H9 (cell line): ENCODE data around the gene ADGRD1. TPM values are rescaled to one million over a fixed set of nuclear protein-coding genes. Genes with fewer than 3 reads are reported as not detected.

Experiments
- DNase-seq: peaks from one replicate; pipeline ENCODE4 v3.0.0-alpha.2; 2017
- H2AFZ ChIP-seq: one replicate; pipeline ENCODE4 v1.6.1; 2013; ENCODE audit warnings: mild to moderate bottlenecking, low read length, control low read depth, moderate library complexity
- H2AK5ac ChIP-seq: 2 replicates; pipeline ENCODE4 v1.6.1; 2013; ENCODE audit warnings: low read length, control low read depth, mixed read lengths; ENCODE audit not compliant: insufficient read length
- H2BK120ac ChIP-seq: one replicate; pipeline ENCODE4 v1.6.1; 2013; ENCODE audit warnings: low read depth, mild to moderate bottlenecking, low read length, control low read depth, inconsistent platforms; ENCODE audit not compliant: poor library complexity, severe bottlenecking
- H2BK12ac ChIP-seq: 2 replicates; pipeline ENCODE4 v1.6.1; 2013; ENCODE audit warnings: low read length, control low read depth, mixed read lengths, low read depth; ENCODE audit not compliant: insufficient read length
- H2BK15ac ChIP-seq: 2 replicates; pipeline ENCODE4 v1.6.1; 2013; ENCODE audit warnings: low read depth, low read length, control low read depth
- H2BK20ac ChIP-seq: one replicate; pipeline ENCODE4 v1.6.1; 2013; ENCODE audit warnings: low read depth, mild to moderate bottlenecking, low read length, control low read depth, inconsistent platforms; ENCODE audit not compliant: poor library complexity, severe bottlenecking
- H2BK5ac ChIP-seq: 2 replicates; pipeline ENCODE4 v1.6.1; 2013; ENCODE audit warnings: low read length, control low read depth, mixed read lengths; ENCODE audit not compliant: insufficient read length
- H3K14ac ChIP-seq: 2 replicates; pipeline ENCODE4 v1.6.1; 2013; ENCODE audit warnings: low read length, control low read depth; ENCODE audit not compliant: insufficient read depth
- H3K18ac ChIP-seq: 2 replicates; pipeline ENCODE4 v1.6.1; 2013; ENCODE audit warnings: low read depth, mild to moderate bottlenecking, mixed read lengths, low read length, control low read depth; ENCODE audit not compliant: insufficient read length
- H3K23ac ChIP-seq: 2 replicates; pipeline ENCODE4 v1.6.1; 2013; ENCODE audit warnings: low read length, control low read depth, mixed read lengths, low read depth; ENCODE audit not compliant: insufficient read length
- H3K23me2 ChIP-seq: 2 replicates; pipeline ENCODE4 v1.6.1; 2013; ENCODE audit warnings: low read depth, mild to moderate bottlenecking, mixed read lengths, low read length, control low read depth; ENCODE audit not compliant: insufficient read length, poor library complexity, severe bottlenecking
- H3K27ac ChIP-seq: 2 replicates; pipeline ENCODE4 v1.5.1; 2013; ENCODE audit warnings: low read length, control low read depth, mixed read lengths, low read depth; ENCODE audit not compliant: insufficient read length
- H3K27me3 ChIP-seq: 2 replicates; pipeline ENCODE4 v1.6.1; 2013; ENCODE audit warnings: low read length, control low read depth, inconsistent platforms; ENCODE audit not compliant: insufficient read depth
- H3K4ac ChIP-seq: 2 replicates; pipeline ENCODE4 v1.6.1; 2013; ENCODE audit warnings: low read depth, mild to moderate bottlenecking, control low read depth, inconsistent platforms, low read length, moderate library complexity
- H3K4me1 ChIP-seq: 2 replicates; pipeline ENCODE4 v1.6.1; 2013; ENCODE audit warnings: low read length, control low read depth, inconsistent platforms; ENCODE audit not compliant: insufficient read depth
- H3K4me2 ChIP-seq: 2 replicates; pipeline ENCODE4 v1.6.1; 2013; ENCODE audit warnings: low read length, control low read depth, mixed read lengths; ENCODE audit not compliant: insufficient read length, insufficient read depth
- H3K56ac ChIP-seq: 2 replicates; pipeline ENCODE4 v1.6.1; 2013; ENCODE audit warnings: low read depth, mild to moderate bottlenecking, mixed read lengths, low read length, control low read depth; ENCODE audit not compliant: insufficient read length
- H3K79me1 ChIP-seq: 2 replicates; pipeline ENCODE4 v1.6.1; 2013; ENCODE audit warnings: low read depth, mild to moderate bottlenecking, moderate library complexity, low read length, control low read depth, inconsistent platforms; ENCODE audit not compliant: insufficient read depth, poor library complexity, severe bottlenecking
- H3K79me2 ChIP-seq: 2 replicates; pipeline ENCODE4 v1.6.1; 2013; ENCODE audit warnings: low read length, control low read depth, inconsistent platforms; ENCODE audit not compliant: insufficient read depth
- H3K9ac ChIP-seq: 2 replicates; pipeline ENCODE4 v1.6.1; 2013; ENCODE audit warnings: low read length, control low read depth, mixed read lengths; ENCODE audit not compliant: insufficient read length; ENCODE audit errors: extremely low read depth
- H3K9me3 ChIP-seq: one replicate; pipeline ENCODE4 v1.6.1; 2013; ENCODE audit warnings: low read depth, low read length, inconsistent platforms; ENCODE audit not compliant: control insufficient read depth
- H3T11ph ChIP-seq: one replicate; pipeline ENCODE4 v1.6.1; 2013; ENCODE audit warnings: mild to moderate bottlenecking, low read length, control low read depth, inconsistent platforms
- H4K20me1 ChIP-seq: one replicate; pipeline ENCODE4 v1.6.1; 2013; ENCODE audit not compliant: control insufficient read depth, insufficient read length, insufficient read depth
- H4K5ac ChIP-seq: 2 replicates; pipeline ENCODE4 v1.6.1; 2013; ENCODE audit warnings: low read depth, mild to moderate bottlenecking, mixed read lengths, low read length, control low read depth; ENCODE audit not compliant: insufficient read length
- H4K8ac ChIP-seq: replicated peaks from 2 replicates; pipeline ENCODE4 v1.6.1; 2013; ENCODE audit warnings: low read length, control low read depth, mixed read lengths, low read depth; ENCODE audit not compliant: insufficient read length
- H4K91ac ChIP-seq: 2 replicates; pipeline ENCODE4 v1.6.1; 2013; ENCODE audit warnings: low read depth, mild to moderate bottlenecking, moderate library complexity, mixed read lengths, low read length, control low read depth; ENCODE audit not compliant: insufficient read length
- H3K27ac Mint-ChIP-seq, 3 experiments: 2 replicates in 2 of 3; 3 replicates in 1 of 3; pipeline ENCODE4 v1.8.0; 2020 to 2021; ENCODE audit warnings: mixed read lengths in 3 of 3, mild to moderate bottlenecking in 1 of 3, moderate library complexity in 1 of 3
- H3K27me3 Mint-ChIP-seq: 2 replicates; pipeline ENCODE4 v1.8.0; 2021; ENCODE audit warnings: low read depth, mild to moderate bottlenecking, moderate library complexity, mixed read lengths
- H3K36me3 Mint-ChIP-seq, 3 experiments: 2 replicates in 2 of 3; 3 replicates in 1 of 3; pipeline ENCODE4 v1.8.0; 2020 to 2021; ENCODE audit warnings: low read depth in 3 of 3, mixed read lengths in 3 of 3; ENCODE audit not compliant: insufficient read depth in 1 of 3
- H3K4me1 Mint-ChIP-seq, 2 experiments: 2 replicates each; pipeline ENCODE4 v1.8.0; 2020; ENCODE audit warnings: mixed read lengths in 2 of 2
- H3K4me3 Mint-ChIP-seq, 2 experiments: 2 replicates in 1 of 2; 3 replicates in 1 of 2; pipeline ENCODE4 v1.8.0; 2020 to 2021; ENCODE audit warnings: mild to moderate bottlenecking in 2 of 2, mixed read lengths in 2 of 2, moderate library complexity in 1 of 2
- H3K9me3 Mint-ChIP-seq, 2 experiments: 2 replicates in 1 of 2; 3 replicates in 1 of 2; pipeline ENCODE4 v1.8.0; 2020; ENCODE audit warnings: mild to moderate bottlenecking in 2 of 2, mixed read lengths in 2 of 2, moderate library complexity in 1 of 2
- CTCF ChIP-seq: fragments of 200-600 bp; sonication (generic); conservative IDR thresholded peaks from 3 replicates; pipeline ENCODE4 v1.8.0; 2021; ENCODE audit warnings: antibody characterized with exemption, mild to moderate bottlenecking
- WGBS: extraction: QIAGEN DNeasy Blood & Tissue Kit; methylation state at CpG from one replicate; pipeline ENCODE4 v1.1.7; 2013; ENCODE audit warnings: missing lambda C conversion rate, low lambda C conversion rate, mixed read lengths; ENCODE audit not compliant: insufficient read length; ENCODE audit errors: extremely low coverage; 5-methylcytosine and 5-hydroxymethylcytosine counted together
- total RNA-seq: library from RNA; stranded (reverse); gene quantifications from 2 replicates; pipeline ENCODE4 v1.2.1, GENCODE V29; 2021

The ADGRD1 gene
- total RNA-seq, 1 experiment from 2014 or later: 0.52 TPM

GRCh38 chr12:131090274-131091210, 136.8 kb downstream of the ADGRD1 start:
- H3K18ac ChIP-seq: no peak overlapping the region
- H3K23me2 ChIP-seq: no peaks in the 10 kb centered on the region
- H3K9me3 ChIP-seq: no peaks in the 10 kb centered on the region
- no peak overlapping the region for H3T11ph ChIP-seq
- no peak overlapping the region for H2BK20ac ChIP-seq
- Mint-ChIP-seq H3K4me3 (no peak overlapping the region), H3K27ac (no peak overlapping the region), H3K4me1 (no peaks in the 10 kb centered on the region), H3K27me3 (peaks cover 1% of the 10 kb centered on the region), H3K9me3 (no peaks in the 10 kb centered on the region), H3K36me3 (no peaks in the 10 kb centered on the region)
- H2BK15ac ChIP-seq: no peak overlapping the region
- no peaks in the 10 kb centered on the region for H3K27me3 ChIP-seq
- no peaks in the 10 kb centered on the region for H3K79me1 ChIP-seq
- H4K91ac ChIP-seq: no peak overlapping the region
- no peak overlapping the region for H3K14ac ChIP-seq
- H2BK12ac ChIP-seq: no peak overlapping the region
- H2AK5ac ChIP-seq: no peak overlapping the region
- no peak overlapping the region for H3K9ac ChIP-seq
- DNase-seq: peak; percentile 20
- no peaks in the 10 kb centered on the region for H3K79me2 ChIP-seq
- H3K4me1 ChIP-seq: no peaks in the 10 kb centered on the region
- no peak overlapping the region for H3K27ac ChIP-seq
- no peak for TF ChIP-seq CTCF
- H4K5ac ChIP-seq: no peak overlapping the region
- H3K4me2 ChIP-seq: no peak overlapping the region
- no peaks in the 10 kb centered on the region for H4K20me1 ChIP-seq
- no peak overlapping the region for H4K8ac ChIP-seq
- H3K56ac ChIP-seq: no peak overlapping the region
- no CpG with 5 or more reads among the region's 14 CpGs for WGBS
- H3K23ac ChIP-seq: no peak overlapping the region
- no peak overlapping the region for H2BK5ac ChIP-seq
- no peak overlapping the region for H3K4ac ChIP-seq
- H2BK120ac ChIP-seq: no peak overlapping the region
- no peak overlapping the region for H2AFZ ChIP-seq
